ENCODE measurements around the gene TCP1.
A peak's percentile ranks its signal among the peaks of the same experiment; 100 is the strongest.
"Not testable (repeated sequence)": the region's sequence is repeated elsewhere in the genome, so short reads cannot be mapped to it uniquely, and the experiment has no call there.

The TCP1 gene

GRCh38 chr6:159769470-159769869 is 19.9 kb downstream of the TCP1 start:
- DNase-seq = no peak

- no peak for DNase-seq
These were observed 22.5 kb downstream of the TCP1 start for GRCh38 chr6:159766906-159767305.

GRCh38 chr6:159762681-159763293 is 26.6 kb downstream of the TCP1 start:
- peak; percentile 55 for DNase-seq

- DNase-seq = peak; percentile 91
These were observed 27.3 kb downstream of the TCP1 start, which contains the start of gene ACAT2 for GRCh38 chr6:159761873-159762680. Gene ACAT2 (plus strand): TSS chr6:159762045. CDS start chr6:159762088, 43 bp downstream.

GRCh38 chr6:159761129-159761872 is 28.1 kb downstream of the TCP1 start:
- peak; percentile 39 for DNase-seq

- DNase-seq = peak; percentile 29
These were observed 28.8 kb downstream of the TCP1 start for GRCh38 chr6:159760602-159761057.

- DNase-seq = no peak
These were observed 29.8 kb downstream of the TCP1 start for GRCh38 chr6:159759645-159760044.

GRCh38 chr6:159758031-159759001 is 31.1 kb downstream of the TCP1 start:
- DNase-seq = no peak

- DNase-seq = no peak
These were observed 32.9 kb downstream of the TCP1 start for GRCh38 chr6:159756508-159756907.

GRCh38 chr6:159754959-159755914 is 34.2 kb downstream of the TCP1 start:
- DNase-seq = no peak

- DNase-seq = no peak
These were observed 35.0 kb downstream of the TCP1 start for GRCh38 chr6:159754401-159754800.

GRCh38 chr6:159753081-159753872 is 36.1 kb downstream of the TCP1 start:
- no peak for DNase-seq

- DNase-seq = no peak
These were observed 38.0 kb downstream of the TCP1 start for GRCh38 chr6:159751448-159751847.

GRCh38 chr6:159748127-159748526 is 41.3 kb downstream of the TCP1 start:
- DNase-seq = not testable (repeated sequence)

- DNase-seq = no peak
These were observed 42.6 kb downstream of the TCP1 start for GRCh38 chr6:159746759-159747158.

- no peak for DNase-seq
These were observed 44.3 kb downstream of the TCP1 start for GRCh38 chr6:159745081-159745480.

- no peak for DNase-seq
These were observed 47.2 kb downstream of the TCP1 start for GRCh38 chr6:159742165-159742564.

- no peak for DNase-seq
These were observed 50.1 kb downstream of the TCP1 start for GRCh38 chr6:159739341-159739740.

- no peak for DNase-seq
These were observed 52.5 kb downstream of the TCP1 start for GRCh38 chr6:159736908-159737307.

- DNase-seq = not testable (repeated sequence)
These were observed 56.0 kb downstream of the TCP1 start for GRCh38 chr6:159733395-159733794.
